Loucy (cell line): ENCODE data around the gene FABP6.
A peak's percentile ranks its signal among the peaks of the same experiment; 100 is the strongest.

Experiments used
- H2AFZ ChIP-seq: fragments of 200-600 bp; sonication (generic); 2 replicates; pipeline ENCODE4 v1.6.0; 2016; ENCODE audit warnings: antibody characterized with exemption, mild to moderate bottlenecking, low read length, moderate library complexity
- H3F3A ChIP-seq: fragments of 200-600 bp; 2 replicates; pipeline ENCODE4 v1.6.0; 2016; ENCODE audit warnings: antibody characterized with exemption, low read depth, mild to moderate bottlenecking
- H3K27me3 ChIP-seq: fragments of 200-600 bp; sonication (generic); 2 replicates; pipeline ENCODE4 v1.6.1; 2014; ENCODE audit warnings: low read length, mild to moderate bottlenecking; ENCODE audit not compliant: insufficient read depth, poor library complexity, severe bottlenecking
- H3K36me3 ChIP-seq: fragments of 200-600 bp; sonication (generic); 2 replicates; pipeline ENCODE4 v1.6.1; 2016; ENCODE audit warnings: low read length; ENCODE audit not compliant: insufficient read depth
- H3K4me1 ChIP-seq: fragments of 200-600 bp; sonication (generic); 2 replicates; pipeline ENCODE4 v1.5.1; 2014; ENCODE audit warnings: low read length, mild to moderate bottlenecking; ENCODE audit not compliant: insufficient read depth, poor library complexity, severe bottlenecking
- H3K4me2 ChIP-seq: fragments of 200-600 bp; sonication (generic); 2 replicates; pipeline ENCODE4 v1.6.0; 2014; ENCODE audit warnings: antibody characterized with exemption, low read length, low read depth, mild to moderate bottlenecking; ENCODE audit not compliant: poor library complexity, severe bottlenecking
- H3K4me3 ChIP-seq: fragments of 200-600 bp; sonication (generic); 2 replicates; pipeline ENCODE4 v1.5.1; 2014; ENCODE audit warnings: low read length, mild to moderate bottlenecking, mixed read lengths; ENCODE audit not compliant: poor library complexity, severe bottlenecking
- H3K79me2 ChIP-seq: fragments of 200-600 bp; sonication (generic); 2 replicates; pipeline ENCODE4 v1.6.1; 2014; ENCODE audit warnings: low read length; ENCODE audit not compliant: insufficient read depth
- H3K9ac ChIP-seq: fragments of 200-600 bp; sonication (generic); 2 replicates; pipeline ENCODE4 v1.6.0; 2014; ENCODE audit warnings: mild to moderate bottlenecking, low read depth, low read length, moderate library complexity; ENCODE audit not compliant: poor library complexity, severe bottlenecking
- H3K9me2 ChIP-seq: fragments of 200-600 bp; sonication (generic); replicated peaks from 2 replicates; pipeline ENCODE4 v1.6.1; 2016; ENCODE audit warnings: low read depth, low read length, mixed read lengths
- H3K9me3 ChIP-seq: fragments of 200-600 bp; sonication (generic); 2 replicates; pipeline ENCODE4 v1.6.1; 2014; ENCODE audit warnings: mild to moderate bottlenecking, antibody characterized with exemption, low read length, low read depth; ENCODE audit not compliant: insufficient read depth
- H4K20me1 ChIP-seq: fragments of 200-600 bp; sonication (generic); 2 replicates; pipeline ENCODE4 v1.6.0; 2014; ENCODE audit warnings: antibody characterized with exemption, low read length, mild to moderate bottlenecking; ENCODE audit not compliant: insufficient read depth, poor library complexity, severe bottlenecking
- EZH2phosphoT487 ChIP-seq: fragments of 200-600 bp; IDR thresholded peaks from 2 replicates; pipeline ENCODE4 v1.6.1; 2018; ENCODE audit warnings: antibody characterized with exemption, mild to moderate bottlenecking, moderate library complexity, borderline replicate concordance
- TF ChIP-seq, protein P1 (sequence below): fragments of 200-600 bp; sonication (generic); conservative IDR thresholded peaks from 2 replicates; pipeline ENCODE4 v1.5.1; 2014; ENCODE audit warnings: mild to moderate bottlenecking, antibody characterized with exemption, low read length

FABP6 gene

DNA sequence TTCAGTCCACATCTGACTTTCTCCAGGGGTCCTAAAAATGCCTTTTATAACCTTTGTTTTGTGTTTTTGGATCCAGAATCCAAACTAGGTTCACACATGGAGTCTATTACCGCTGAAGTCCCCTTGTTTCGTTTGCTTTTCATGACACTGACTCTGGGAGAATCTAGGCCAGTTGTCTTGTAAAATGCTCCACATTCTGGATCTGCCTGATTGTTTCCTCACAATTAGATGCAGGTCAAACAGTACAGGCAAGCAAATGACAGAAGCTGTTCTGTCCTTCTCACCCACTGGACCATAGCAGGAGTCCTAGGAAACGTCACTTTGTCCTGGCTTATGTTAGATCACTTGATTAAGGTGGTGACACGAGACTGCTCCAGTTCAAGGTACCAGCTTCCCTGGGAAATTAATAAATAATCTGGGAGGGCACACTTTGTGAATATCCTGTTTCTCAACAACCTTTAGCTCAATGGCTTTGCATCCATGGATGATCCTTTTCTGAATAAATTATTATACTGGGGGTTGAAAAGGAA lies 34.1 kb downstream of the FABP6 start:
- Histone ChIP-seq H3K4me1 (peaks cover 64% of the 10 kb centered on the region), H3K79me2 (peaks cover 28% of the 10 kb centered on the region), H4K20me1 (no peaks in the 10 kb centered on the region), H3K9me3 (no peaks in the 10 kb centered on the region), H3K9me2 (no peaks in the 10 kb centered on the region), H3K9ac (peak overlapping the region; percentile 96), H3K4me2 (peak overlapping the region; percentile 93), H3F3A (peaks cover 13% of the 10 kb centered on the region), H3K36me3 (peaks cover 6% of the 10 kb centered on the region; the same call in 1 of the 2 replicates), H3K4me3 (peak overlapping the region; percentile 65), H3K27me3 (no peaks in the 10 kb centered on the region), H2AFZ (no peak overlapping the region)
- no peak for TF ChIP-seq EZH2phosphoT487
- TF ChIP-seq, protein P1, sequence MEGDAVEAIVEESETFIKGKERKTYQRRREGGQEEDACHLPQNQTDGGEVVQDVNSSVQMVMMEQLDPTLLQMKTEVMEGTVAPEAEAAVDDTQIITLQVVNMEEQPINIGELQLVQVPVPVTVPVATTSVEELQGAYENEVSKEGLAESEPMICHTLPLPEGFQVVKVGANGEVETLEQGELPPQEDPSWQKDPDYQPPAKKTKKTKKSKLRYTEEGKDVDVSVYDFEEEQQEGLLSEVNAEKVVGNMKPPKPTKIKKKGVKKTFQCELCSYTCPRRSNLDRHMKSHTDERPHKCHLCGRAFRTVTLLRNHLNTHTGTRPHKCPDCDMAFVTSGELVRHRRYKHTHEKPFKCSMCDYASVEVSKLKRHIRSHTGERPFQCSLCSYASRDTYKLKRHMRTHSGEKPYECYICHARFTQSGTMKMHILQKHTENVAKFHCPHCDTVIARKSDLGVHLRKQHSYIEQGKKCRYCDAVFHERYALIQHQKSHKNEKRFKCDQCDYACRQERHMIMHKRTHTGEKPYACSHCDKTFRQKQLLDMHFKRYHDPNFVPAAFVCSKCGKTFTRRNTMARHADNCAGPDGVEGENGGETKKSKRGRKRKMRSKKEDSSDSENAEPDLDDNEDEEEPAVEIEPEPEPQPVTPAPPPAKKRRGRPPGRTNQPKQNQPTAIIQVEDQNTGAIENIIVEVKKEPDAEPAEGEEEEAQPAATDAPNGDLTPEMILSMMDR: no peak

DNA sequence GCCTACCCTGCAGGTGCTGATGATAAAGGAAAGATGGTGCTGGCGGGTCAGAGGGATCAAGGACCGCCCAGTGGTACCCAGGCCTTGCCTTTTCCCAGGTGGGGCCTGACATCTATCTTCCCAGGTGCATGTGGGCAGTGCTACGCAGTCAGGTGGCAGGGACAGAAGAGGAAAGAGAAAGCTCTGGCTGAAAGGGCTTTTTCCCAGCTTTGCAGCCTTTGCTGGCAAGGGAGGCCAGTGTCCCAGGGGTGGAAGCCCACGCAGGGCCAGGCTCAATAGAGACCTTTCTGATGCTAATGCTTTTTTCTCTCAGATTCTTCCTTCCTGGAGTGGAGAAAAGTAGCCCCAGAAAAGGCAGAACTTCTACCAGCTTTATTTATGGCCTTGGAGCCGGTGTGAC lies 36.7 kb downstream of the FABP6 start:
- H3K9ac ChIP-seq: no peak overlapping the region

DNA sequence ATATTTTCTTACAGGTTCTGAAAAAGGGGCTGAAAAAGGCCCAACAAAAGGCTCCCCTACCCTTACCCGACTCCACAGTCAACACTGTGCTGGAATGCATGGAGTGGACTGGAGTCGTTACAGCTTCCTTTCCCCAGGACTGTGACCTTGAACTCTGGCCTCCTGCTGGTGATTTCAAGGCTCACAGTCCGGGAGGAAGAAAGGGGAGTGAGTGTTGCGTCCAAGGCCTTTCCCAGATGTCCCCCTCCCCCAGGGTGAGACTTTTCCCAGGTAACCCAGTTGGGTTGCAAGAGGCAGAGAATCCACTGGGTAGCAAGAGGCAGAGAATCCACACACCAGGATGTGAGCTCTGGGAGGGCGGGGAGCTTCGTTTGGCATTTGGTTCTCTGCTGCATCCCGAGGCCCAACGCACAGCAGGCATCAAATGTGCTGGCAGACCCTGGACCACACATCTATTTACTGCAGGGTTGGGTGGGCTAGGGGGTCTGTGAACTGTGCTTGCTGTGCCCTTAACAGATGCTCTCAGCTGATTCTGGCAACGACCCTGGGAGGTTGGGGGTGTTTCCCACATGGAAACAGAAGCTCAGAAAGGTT lies 37.5 kb downstream of the FABP6 start:
- Histone ChIP-seq H3K9me3 (no peaks in the 10 kb centered on the region), H2AFZ (no peak overlapping the region), H3K27me3 (no peaks in the 10 kb centered on the region), H3K4me3 (no peak overlapping the region), H3K4me2 (no peak overlapping the region), H3K36me3 (no peaks in the 10 kb centered on the region; the same call in 1 of the 2 replicates), H3F3A (peaks cover 16% of the 10 kb centered on the region), H3K9ac (no peak overlapping the region), H3K9me2 (no peaks in the 10 kb centered on the region), H3K79me2 (peaks cover 31% of the 10 kb centered on the region), H4K20me1 (no peaks in the 10 kb centered on the region), H3K4me1 (peaks cover 65% of the 10 kb centered on the region)
- no peak for TF ChIP-seq EZH2phosphoT487
- TF ChIP-seq, protein P1: no peak

More for the DNA sequence above, 36.7 kb downstream of the FABP6 start:
- H3K9me2 ChIP-seq: no peaks in the 10 kb centered on the region
- no peaks in the 10 kb centered on the region; the same call in 1 of the 2 replicates for H3K36me3 ChIP-seq
- peaks cover 19% of the 10 kb centered on the region for H3F3A ChIP-seq
- H2AFZ ChIP-seq: no peak overlapping the region
- TF ChIP-seq, protein P1: no peak
- TF ChIP-seq EZH2phosphoT487: no peak
- H3K79me2 ChIP-seq: peaks cover 31% of the 10 kb centered on the region
- peaks cover 69% of the 10 kb centered on the region for H3K4me1 ChIP-seq
- H3K4me2 ChIP-seq: no peak overlapping the region
- H3K9me3 ChIP-seq: no peaks in the 10 kb centered on the region
- H4K20me1 ChIP-seq: no peaks in the 10 kb centered on the region
- no peaks in the 10 kb centered on the region for H3K27me3 ChIP-seq
- H3K4me3 ChIP-seq: no peak overlapping the region
